EH (cell line): ENCODE measurements around the gene PANK4.
A peak's percentile ranks its signal among the peaks of the same experiment; 100 is the strongest.

Experiments used
- DNase-seq: peaks from one replicate; pipeline ENCODE4 v3.0.0-alpha.2; 2015; ENCODE audit warnings: low read depth

Gene PANK4

GRCh38 chr1:2476061-2476999, 50.1 kb downstream of the PANK4 start, which contains the start of gene PLCH2:
PLCH2 (plus strand) TSS chr1:2476289; CDS start chr1:2476589, 300 bp downstream.
- DNase-seq = no peak

GRCh38 chr1:2475571-2475970, 50.8 kb downstream of the PANK4 start:
- DNase-seq = no peak

GRCh38 chr1:2474933-2475371, 51.4 kb downstream of the PANK4 start:
- DNase-seq = no peak

GRCh38 chr1:2474104-2474844, 52.1 kb downstream of the PANK4 start:
- DNase-seq = no peak

- no peak for DNase-seq
Observed at GRCh38 chr1:2473198-2473597, 53.2 kb downstream of the PANK4 start.

- no peak for DNase-seq
Observed at GRCh38 chr1:2472561-2473177, 53.7 kb downstream of the PANK4 start.

GRCh38 chr1:2472109-2472508, 54.3 kb downstream of the PANK4 start:
- no peak for DNase-seq

- DNase-seq = no peak
Observed at GRCh38 chr1:2471587-2472001, 54.8 kb downstream of the PANK4 start.

- DNase-seq = no peak
Observed at GRCh38 chr1:2471159-2471471, 55.3 kb downstream of the PANK4 start.

- no peak for DNase-seq
Observed at GRCh38 chr1:2470290-2471158, 55.9 kb downstream of the PANK4 start.

GRCh38 chr1:2469103-2469940, 57.1 kb downstream of the PANK4 start:
- DNase-seq = no peak

- no peak for DNase-seq
Observed at GRCh38 chr1:2468540-2468939, 57.9 kb downstream of the PANK4 start.

GRCh38 chr1:2468041-2468472, 58.3 kb downstream of the PANK4 start:
- peak; percentile 60 for DNase-seq

- no peak for DNase-seq
Observed at GRCh38 chr1:2466958-2467554, 59.3 kb downstream of the PANK4 start.

- no peak for DNase-seq
Observed at GRCh38 chr1:2466270-2466665, 60.1 kb downstream of the PANK4 start.

- DNase-seq = no peak
Observed at GRCh38 chr1:2465371-2466269, 60.8 kb downstream of the PANK4 start.

- DNase-seq = no peak
Observed at GRCh38 chr1:2463396-2463795, 63.0 kb downstream of the PANK4 start.

GRCh38 chr1:2462819-2463218, 63.6 kb downstream of the PANK4 start:
- DNase-seq = no peak
